NB4 (cell line): Measurements from ENCODE around the gene EGFLAM.

Experiments
- POLR2A ChIP-seq: IDR thresholded peaks from 2 replicates; pipeline ENCODE4 v1.6.1; 2011; ENCODE audit warnings: mild to moderate bottlenecking; ENCODE audit not compliant: insufficient read length; ENCODE audit errors: extremely low read depth
- TF ChIP-seq, protein P1 (sequence below): IDR thresholded peaks from one replicate; pipeline ENCODE4 v1.5.1; 2012; ENCODE audit warnings: low read depth, low read length

DNA sequence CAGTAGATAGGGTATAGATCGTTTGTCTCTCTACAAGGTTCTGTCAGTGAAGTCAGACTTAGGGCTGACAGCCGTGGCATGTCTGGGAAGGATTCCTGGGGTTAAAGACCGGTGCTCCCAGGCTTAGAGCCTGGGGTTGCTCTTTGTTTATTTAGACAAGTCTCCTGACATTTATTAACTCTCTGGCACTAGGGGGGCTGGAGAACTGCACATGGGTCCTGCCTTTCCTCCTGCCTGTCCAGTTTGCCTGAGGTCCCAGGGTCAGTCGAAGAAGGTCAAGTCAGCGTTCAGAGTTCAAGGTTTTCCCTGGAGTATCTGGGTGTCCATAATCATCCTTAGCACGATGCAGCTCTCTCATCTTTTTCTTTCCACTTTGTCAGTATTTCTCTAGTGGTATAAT, 5.6 kb downstream of the EGFLAM start:
- TF ChIP-seq, protein P1, sequence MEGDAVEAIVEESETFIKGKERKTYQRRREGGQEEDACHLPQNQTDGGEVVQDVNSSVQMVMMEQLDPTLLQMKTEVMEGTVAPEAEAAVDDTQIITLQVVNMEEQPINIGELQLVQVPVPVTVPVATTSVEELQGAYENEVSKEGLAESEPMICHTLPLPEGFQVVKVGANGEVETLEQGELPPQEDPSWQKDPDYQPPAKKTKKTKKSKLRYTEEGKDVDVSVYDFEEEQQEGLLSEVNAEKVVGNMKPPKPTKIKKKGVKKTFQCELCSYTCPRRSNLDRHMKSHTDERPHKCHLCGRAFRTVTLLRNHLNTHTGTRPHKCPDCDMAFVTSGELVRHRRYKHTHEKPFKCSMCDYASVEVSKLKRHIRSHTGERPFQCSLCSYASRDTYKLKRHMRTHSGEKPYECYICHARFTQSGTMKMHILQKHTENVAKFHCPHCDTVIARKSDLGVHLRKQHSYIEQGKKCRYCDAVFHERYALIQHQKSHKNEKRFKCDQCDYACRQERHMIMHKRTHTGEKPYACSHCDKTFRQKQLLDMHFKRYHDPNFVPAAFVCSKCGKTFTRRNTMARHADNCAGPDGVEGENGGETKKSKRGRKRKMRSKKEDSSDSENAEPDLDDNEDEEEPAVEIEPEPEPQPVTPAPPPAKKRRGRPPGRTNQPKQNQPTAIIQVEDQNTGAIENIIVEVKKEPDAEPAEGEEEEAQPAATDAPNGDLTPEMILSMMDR: no peak
- TF ChIP-seq POLR2A: no peak
